GM23248 (cell line): ENCODE measurements around the gene REG4.
"Not testable (repeated sequence)": the region's sequence is repeated elsewhere in the genome, so short reads cannot be mapped to it uniquely, and the experiment has no call there.

Experiments used
- EZH2 ChIP-seq: fragments of 200-600 bp; sonication (generic); IDR thresholded peaks from 2 replicates; pipeline ENCODE4 v1.6.1; 2018; ENCODE audit warnings: antibody characterized with exemption, mild to moderate bottlenecking; ENCODE audit not compliant: insufficient read depth, poor library complexity, severe bottlenecking
- EZH2phosphoT487 ChIP-seq: fragments of 200-600 bp; sonication (generic); IDR thresholded peaks from 2 replicates; pipeline ENCODE4 v1.6.1; 2018; ENCODE audit warnings: antibody characterized with exemption, moderate library complexity, mild to moderate bottlenecking, low read depth; ENCODE audit not compliant: insufficient read depth

DNA sequence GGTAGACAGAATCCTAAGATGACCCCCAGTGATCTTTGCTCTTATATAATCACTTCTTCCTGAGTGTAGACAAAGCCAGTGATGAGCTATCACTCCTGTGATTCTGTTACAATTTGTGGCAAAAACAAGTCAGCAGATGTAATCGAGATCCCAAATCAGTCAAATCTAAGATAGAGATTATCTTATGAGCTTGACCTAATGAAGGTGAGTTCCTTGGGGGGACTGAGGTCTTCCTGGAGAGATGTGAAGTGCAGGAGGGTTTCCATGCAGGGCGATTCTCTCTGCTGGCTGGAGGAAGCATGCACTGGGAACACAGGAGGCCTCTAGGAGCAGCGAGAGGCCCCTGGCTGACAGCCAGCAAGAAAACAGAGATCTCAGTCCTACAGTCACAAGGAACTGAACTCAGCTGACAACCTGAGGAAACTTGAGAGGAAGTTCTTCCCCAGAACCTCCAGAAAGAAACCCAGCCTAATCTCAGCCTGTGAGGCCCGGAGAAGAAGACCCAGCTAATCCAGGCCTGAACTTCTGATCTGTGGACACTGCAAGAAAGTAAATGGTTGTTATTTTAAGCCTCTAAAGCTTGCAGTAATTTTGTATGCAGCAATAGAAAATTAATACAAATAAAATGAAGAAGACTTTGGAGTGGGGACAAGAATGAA lies 47.4 kb upstream of the REG4 start:
- TF ChIP-seq EZH2, EZH2phosphoT487: not testable (repeated sequence)
